ENCODE data around the gene HNRNPL.
A peak's percentile ranks its signal among the peaks of the same experiment; 100 is the strongest.
"Not testable (repeated sequence)": the region's sequence is repeated elsewhere in the genome, so short reads cannot be mapped to it uniquely, and the experiment has no call there.

HNRNPL gene

DNA sequence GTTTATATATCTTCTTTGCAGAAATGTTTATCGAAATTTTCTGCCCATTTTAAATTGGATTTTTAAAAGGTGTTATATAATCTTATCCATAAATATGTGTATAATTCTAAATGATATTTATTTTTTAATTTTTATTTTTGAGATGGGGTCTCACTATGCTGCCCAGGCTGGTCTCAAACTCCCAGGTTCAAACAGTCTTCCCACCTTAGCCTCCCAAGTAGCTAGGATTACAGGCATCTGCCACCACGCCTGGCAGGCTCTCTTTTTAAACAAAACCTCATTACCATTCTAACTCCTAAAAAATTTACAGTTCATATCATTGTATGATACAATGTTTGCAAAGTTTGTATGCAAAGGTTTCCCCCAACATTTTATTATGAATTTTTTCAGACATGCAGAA, 53.6 kb downstream of the HNRNPL start:
- Histone ChIP-seq H3K27ac (ENCODE audit: low read depth, low read length) (no peak overlapping the region), H3K9ac (ENCODE audit: low read length) (no peak overlapping the region), H3K4me1 (ENCODE audit: control insufficient read depth, insufficient read depth, low read length) (no peaks in the 10 kb centered on the region), H3K27me3 (ENCODE audit: control insufficient read depth, insufficient read depth, low read length) (no peaks in the 10 kb centered on the region), H3K36me3 (ENCODE audit: control insufficient read depth, insufficient read depth, low read length) (peaks cover 5% of the 10 kb centered on the region), H3K4me3 (ENCODE audit: low read length) (no peak overlapping the region)

GRCh38 chr19:38795549-38795948, 54.2 kb downstream of the HNRNPL start:
- Histone ChIP-seq H3K4me1 (ENCODE audit: control insufficient read depth, insufficient read depth, low read length) (no peaks in the 10 kb centered on the region), H3K27ac (ENCODE audit: low read depth, low read length) (no peak overlapping the region), H3K27me3 (ENCODE audit: control insufficient read depth, insufficient read depth, low read length) (no peaks in the 10 kb centered on the region), H3K36me3 (ENCODE audit: control insufficient read depth, insufficient read depth, low read length) (no peaks in the 10 kb centered on the region), H3K4me3 (ENCODE audit: low read length) (no peak overlapping the region), H3K9ac (ENCODE audit: low read length) (no peak overlapping the region)

GRCh38 chr19:38793671-38794070, 56.1 kb downstream of the HNRNPL start:
- Histone ChIP-seq H3K36me3 (ENCODE audit: control insufficient read depth, insufficient read depth, low read length) (no peaks in the 10 kb centered on the region), H3K27ac (ENCODE audit: low read depth, low read length) (no peak overlapping the region), H3K27me3 (ENCODE audit: control insufficient read depth, insufficient read depth, low read length) (no peaks in the 10 kb centered on the region), H3K4me1 (ENCODE audit: control insufficient read depth, insufficient read depth, low read length) (no peaks in the 10 kb centered on the region), H3K4me3 (ENCODE audit: low read length) (no peak overlapping the region), H3K9ac (ENCODE audit: low read length) (no peak overlapping the region)

GRCh38 chr19:38793177-38793576, 56.6 kb downstream of the HNRNPL start:
- no peak overlapping the region for H3K4me3 ChIP-seq (ENCODE audit: low read length)
- no peak overlapping the region for H3K27ac ChIP-seq (ENCODE audit: low read depth, low read length)
- no peak overlapping the region for H3K9ac ChIP-seq (ENCODE audit: low read length)
- H3K36me3 ChIP-seq (ENCODE audit: control insufficient read depth, insufficient read depth, low read length) = no peaks in the 10 kb centered on the region
- no peaks in the 10 kb centered on the region for H3K4me1 ChIP-seq (ENCODE audit: control insufficient read depth, insufficient read depth, low read length)
- H3K27me3 ChIP-seq (ENCODE audit: control insufficient read depth, insufficient read depth, low read length) = no peaks in the 10 kb centered on the region

GRCh38 chr19:38792250-38793111, 57.3 kb downstream of the HNRNPL start:
- Histone ChIP-seq H3K36me3 (ENCODE audit: control insufficient read depth, insufficient read depth, low read length) (no peaks in the 10 kb centered on the region), H3K27me3 (ENCODE audit: control insufficient read depth, insufficient read depth, low read length) (no peaks in the 10 kb centered on the region), H3K27ac (ENCODE audit: low read depth, low read length) (no peak overlapping the region), H3K9ac (ENCODE audit: low read length) (no peak overlapping the region), H3K4me3 (ENCODE audit: low read length) (peak overlapping the region; percentile 46), H3K4me1 (ENCODE audit: control insufficient read depth, insufficient read depth, low read length) (no peaks in the 10 kb centered on the region)

GRCh38 chr19:38791451-38792064, 58.2 kb downstream of the HNRNPL start:
- not testable (repeated sequence) for H3K27me3 ChIP-seq (ENCODE audit: control insufficient read depth, insufficient read depth, low read length); H3K9ac ChIP-seq (ENCODE audit: low read length); H3K4me1 ChIP-seq (ENCODE audit: control insufficient read depth, insufficient read depth, low read length); H3K27ac ChIP-seq (ENCODE audit: low read depth, low read length); H3K36me3 ChIP-seq (ENCODE audit: control insufficient read depth, insufficient read depth, low read length)
- H3K4me3 ChIP-seq (ENCODE audit: low read length) = peak overlapping the region; percentile 36

GRCh38 chr19:38790507-38791403, 59.0 kb downstream of the HNRNPL start:
- H3K36me3 ChIP-seq (ENCODE audit: control insufficient read depth, insufficient read depth, low read length); H3K4me1 ChIP-seq (ENCODE audit: control insufficient read depth, insufficient read depth, low read length); H3K27ac ChIP-seq (ENCODE audit: low read depth, low read length); H3K27me3 ChIP-seq (ENCODE audit: control insufficient read depth, insufficient read depth, low read length); H3K9ac ChIP-seq (ENCODE audit: low read length): not testable (repeated sequence)
- peak overlapping the region; percentile 36 for H3K4me3 ChIP-seq (ENCODE audit: low read length)

GRCh38 chr19:38788478-38789243, 61.1 kb downstream of the HNRNPL start, which contains the start of gene LGALS7B:
LGALS7B (plus strand) TSS chr19:38789200; CDS start chr19:38789227, 27 bp downstream.
- H3K27ac ChIP-seq (ENCODE audit: low read depth, low read length) = no peak within 1 kb of the TSS
- no peak within 1 kb of the TSS for H3K4me3 ChIP-seq (ENCODE audit: low read length)

DNA sequence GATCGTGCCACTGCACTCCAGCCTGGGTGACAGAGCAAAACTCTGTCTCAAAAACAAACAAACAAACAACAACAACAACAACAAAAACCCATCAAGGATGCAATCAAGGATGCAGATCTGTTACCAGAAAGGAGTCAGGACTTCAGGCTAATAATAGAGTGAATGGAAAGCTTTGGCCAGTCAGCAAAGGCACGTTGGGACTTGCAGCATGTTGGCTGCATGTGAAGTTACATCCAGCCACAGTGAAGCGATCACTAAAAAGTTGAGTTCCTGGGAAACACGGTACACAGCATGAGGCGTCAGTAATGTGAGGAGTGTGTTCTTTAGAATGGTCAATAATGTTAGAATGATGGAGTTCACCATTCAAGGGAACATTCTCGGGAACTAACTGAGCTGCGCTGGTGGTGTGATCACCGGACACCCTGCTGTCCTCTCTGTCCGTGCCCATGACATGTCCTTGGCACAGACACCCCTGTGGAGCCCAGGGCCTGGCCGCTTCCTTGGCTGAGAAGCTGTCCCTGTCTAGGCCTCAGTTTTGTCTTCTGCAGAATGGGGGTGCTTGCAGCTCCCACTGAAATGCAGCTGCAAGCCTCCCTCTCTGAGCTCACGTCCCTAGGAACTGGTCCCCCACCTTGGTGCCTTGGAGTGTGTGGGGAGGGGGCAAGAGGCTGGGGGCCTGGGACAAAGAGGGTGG, 63.1 kb downstream of the HNRNPL start:
- H3K27ac ChIP-seq (ENCODE audit: low read depth, low read length) = no peak overlapping the region
- H3K9ac ChIP-seq (ENCODE audit: low read length) = no peak overlapping the region
- H3K27me3 ChIP-seq (ENCODE audit: control insufficient read depth, insufficient read depth, low read length) = no peaks in the 10 kb centered on the region
- H3K4me1 ChIP-seq (ENCODE audit: control insufficient read depth, insufficient read depth, low read length) = no peaks in the 10 kb centered on the region
- no peak overlapping the region for H3K4me3 ChIP-seq (ENCODE audit: low read length)
- no peaks in the 10 kb centered on the region for H3K36me3 ChIP-seq (ENCODE audit: control insufficient read depth, insufficient read depth, low read length)

More at GRCh38 chr19:38788478-38789243, 61.1 kb downstream of the HNRNPL start, which contains the start of gene LGALS7B:
- H3K27me3 ChIP-seq (ENCODE audit: control insufficient read depth, insufficient read depth, low read length) = no peaks in the 10 kb centered on the region
- no peak within 1 kb of the TSS for H3K9ac ChIP-seq (ENCODE audit: low read length)
- no peaks in the 10 kb centered on the region for H3K36me3 ChIP-seq (ENCODE audit: control insufficient read depth, insufficient read depth, low read length)
- no peaks in the 10 kb centered on the region for H3K4me1 ChIP-seq (ENCODE audit: control insufficient read depth, insufficient read depth, low read length)
